ENCODE data around the gene LILRB1.
"Not testable (repeated sequence)": the region's sequence is repeated elsewhere in the genome, so short reads cannot be mapped to it uniquely, and the experiment has no call there.

DNA sequence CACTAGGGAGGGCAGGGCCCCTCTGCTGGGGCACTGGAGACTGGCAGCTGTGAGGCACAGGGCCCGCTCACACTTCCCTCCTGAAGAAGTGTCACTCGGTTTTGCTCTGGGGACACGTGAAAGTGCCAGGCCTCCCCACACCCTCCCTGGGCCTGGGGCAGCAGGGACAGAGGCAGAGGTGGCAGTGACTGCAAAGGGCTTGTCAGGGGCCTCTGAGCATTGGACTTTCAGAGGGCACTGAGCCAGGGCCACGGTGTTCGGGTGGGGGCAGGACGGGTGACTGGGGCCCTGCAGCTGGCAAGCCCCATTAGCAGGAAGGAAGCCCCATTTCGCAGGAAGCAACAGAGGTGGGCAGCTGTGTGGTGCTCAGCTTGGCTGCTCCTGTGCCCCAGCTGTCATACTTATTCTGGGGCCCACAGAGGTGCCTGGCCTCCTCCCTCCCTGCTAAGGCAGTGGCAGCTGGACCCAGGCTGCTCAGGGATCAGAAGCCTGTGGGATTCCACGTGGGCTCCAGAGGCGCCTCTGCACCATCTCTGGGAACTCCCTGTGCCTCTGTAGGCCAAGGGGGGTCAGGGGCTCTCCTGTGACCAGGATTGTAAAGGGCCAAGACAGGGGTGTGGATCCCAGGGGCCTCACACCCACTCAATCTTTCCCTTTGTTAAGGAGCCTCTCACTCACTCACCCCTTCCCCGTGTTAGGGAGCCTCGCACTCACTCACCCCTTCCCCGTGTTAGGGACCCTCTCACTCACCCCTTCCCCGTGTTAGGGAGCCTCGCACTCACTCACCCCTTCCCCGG is 5.2 kb upstream of the LILRB1 start:
- TF ChIP-seq NR3C1 (CRISPR knock-in tag; IDR thresholded peaks at IDR 0.05); LEF1 (IDR thresholded peaks at IDR 0.05); KAT8 (IDR thresholded peaks at IDR 0.05; ENCODE audit: low read depth); GATA2 (CRISPR knock-in tag; IDR thresholded peaks at IDR 0.05); KLF13 (tag; IDR thresholded peaks at IDR 0.05; ENCODE audit: borderline replicate concordance, low read depth): not testable (repeated sequence)
- TF ChIP-seq, protein P1, sequence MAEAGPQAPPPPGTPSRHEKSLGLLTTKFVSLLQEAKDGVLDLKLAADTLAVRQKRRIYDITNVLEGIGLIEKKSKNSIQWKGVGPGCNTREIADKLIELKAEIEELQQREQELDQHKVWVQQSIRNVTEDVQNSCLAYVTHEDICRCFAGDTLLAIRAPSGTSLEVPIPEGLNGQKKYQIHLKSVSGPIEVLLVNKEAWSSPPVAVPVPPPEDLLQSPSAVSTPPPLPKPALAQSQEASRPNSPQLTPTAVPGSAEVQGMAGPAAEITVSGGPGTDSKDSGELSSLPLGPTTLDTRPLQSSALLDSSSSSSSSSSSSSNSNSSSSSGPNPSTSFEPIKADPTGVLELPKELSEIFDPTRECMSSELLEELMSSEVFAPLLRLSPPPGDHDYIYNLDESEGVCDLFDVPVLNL (CRISPR knock-in tag; IDR thresholded peaks at IDR 0.05; ENCODE audit: low read depth): not testable (repeated sequence)
- TF ChIP-seq, protein P2, sequence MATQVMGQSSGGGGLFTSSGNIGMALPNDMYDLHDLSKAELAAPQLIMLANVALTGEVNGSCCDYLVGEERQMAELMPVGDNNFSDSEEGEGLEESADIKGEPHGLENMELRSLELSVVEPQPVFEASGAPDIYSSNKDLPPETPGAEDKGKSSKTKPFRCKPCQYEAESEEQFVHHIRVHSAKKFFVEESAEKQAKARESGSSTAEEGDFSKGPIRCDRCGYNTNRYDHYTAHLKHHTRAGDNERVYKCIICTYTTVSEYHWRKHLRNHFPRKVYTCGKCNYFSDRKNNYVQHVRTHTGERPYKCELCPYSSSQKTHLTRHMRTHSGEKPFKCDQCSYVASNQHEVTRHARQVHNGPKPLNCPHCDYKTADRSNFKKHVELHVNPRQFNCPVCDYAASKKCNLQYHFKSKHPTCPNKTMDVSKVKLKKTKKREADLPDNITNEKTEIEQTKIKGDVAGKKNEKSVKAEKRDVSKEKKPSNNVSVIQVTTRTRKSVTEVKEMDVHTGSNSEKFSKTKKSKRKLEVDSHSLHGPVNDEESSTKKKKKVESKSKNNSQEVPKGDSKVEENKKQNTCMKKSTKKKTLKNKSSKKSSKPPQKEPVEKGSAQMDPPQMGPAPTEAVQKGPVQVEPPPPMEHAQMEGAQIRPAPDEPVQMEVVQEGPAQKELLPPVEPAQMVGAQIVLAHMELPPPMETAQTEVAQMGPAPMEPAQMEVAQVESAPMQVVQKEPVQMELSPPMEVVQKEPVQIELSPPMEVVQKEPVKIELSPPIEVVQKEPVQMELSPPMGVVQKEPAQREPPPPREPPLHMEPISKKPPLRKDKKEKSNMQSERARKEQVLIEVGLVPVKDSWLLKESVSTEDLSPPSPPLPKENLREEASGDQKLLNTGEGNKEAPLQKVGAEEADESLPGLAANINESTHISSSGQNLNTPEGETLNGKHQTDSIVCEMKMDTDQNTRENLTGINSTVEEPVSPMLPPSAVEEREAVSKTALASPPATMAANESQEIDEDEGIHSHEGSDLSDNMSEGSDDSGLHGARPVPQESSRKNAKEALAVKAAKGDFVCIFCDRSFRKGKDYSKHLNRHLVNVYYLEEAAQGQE (IDR thresholded peaks at IDR 0.05; ENCODE audit: borderline replicate concordance): not testable (repeated sequence)
- TF ChIP-seq, protein P2 (CRISPR knock-in tag; IDR thresholded peaks at IDR 0.05; ENCODE audit: low read depth): not testable (repeated sequence)
- TF ChIP-seq, protein P3, sequence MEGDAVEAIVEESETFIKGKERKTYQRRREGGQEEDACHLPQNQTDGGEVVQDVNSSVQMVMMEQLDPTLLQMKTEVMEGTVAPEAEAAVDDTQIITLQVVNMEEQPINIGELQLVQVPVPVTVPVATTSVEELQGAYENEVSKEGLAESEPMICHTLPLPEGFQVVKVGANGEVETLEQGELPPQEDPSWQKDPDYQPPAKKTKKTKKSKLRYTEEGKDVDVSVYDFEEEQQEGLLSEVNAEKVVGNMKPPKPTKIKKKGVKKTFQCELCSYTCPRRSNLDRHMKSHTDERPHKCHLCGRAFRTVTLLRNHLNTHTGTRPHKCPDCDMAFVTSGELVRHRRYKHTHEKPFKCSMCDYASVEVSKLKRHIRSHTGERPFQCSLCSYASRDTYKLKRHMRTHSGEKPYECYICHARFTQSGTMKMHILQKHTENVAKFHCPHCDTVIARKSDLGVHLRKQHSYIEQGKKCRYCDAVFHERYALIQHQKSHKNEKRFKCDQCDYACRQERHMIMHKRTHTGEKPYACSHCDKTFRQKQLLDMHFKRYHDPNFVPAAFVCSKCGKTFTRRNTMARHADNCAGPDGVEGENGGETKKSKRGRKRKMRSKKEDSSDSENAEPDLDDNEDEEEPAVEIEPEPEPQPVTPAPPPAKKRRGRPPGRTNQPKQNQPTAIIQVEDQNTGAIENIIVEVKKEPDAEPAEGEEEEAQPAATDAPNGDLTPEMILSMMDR (IDR thresholded peaks at IDR 0.05 in 2 of 3, conservative IDR thresholded peaks at IDR 0.05 in 1 of 3; ENCODE audit: insufficient read depth in 2 of 3, low read depth in 1 of 3, low read length in 3 of 3): not testable (repeated sequence)
